Measurements from ENCODE around the gene RPRD1B.

DNA sequence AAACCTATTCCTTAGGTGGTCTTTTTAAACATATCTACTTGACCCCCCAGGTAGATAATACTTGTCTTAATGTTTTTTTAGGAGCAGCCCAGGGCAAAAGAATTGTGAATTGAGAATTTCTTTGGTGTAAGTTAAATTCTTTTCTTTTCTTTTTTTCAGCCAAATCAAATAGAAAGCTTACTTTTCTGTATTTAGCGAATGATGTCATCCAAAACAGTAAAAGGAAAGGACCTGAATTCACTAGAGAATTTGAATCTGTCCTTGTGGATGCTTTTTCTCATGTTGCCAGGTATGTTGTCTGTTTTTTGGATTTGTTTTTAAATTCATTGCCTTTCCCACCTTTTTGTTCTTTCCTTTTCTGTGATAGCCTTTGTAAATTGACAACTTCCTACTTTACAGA lies 6.7 kb downstream of the RPRD1B start:
- TF ChIP-seq, protein P1, sequence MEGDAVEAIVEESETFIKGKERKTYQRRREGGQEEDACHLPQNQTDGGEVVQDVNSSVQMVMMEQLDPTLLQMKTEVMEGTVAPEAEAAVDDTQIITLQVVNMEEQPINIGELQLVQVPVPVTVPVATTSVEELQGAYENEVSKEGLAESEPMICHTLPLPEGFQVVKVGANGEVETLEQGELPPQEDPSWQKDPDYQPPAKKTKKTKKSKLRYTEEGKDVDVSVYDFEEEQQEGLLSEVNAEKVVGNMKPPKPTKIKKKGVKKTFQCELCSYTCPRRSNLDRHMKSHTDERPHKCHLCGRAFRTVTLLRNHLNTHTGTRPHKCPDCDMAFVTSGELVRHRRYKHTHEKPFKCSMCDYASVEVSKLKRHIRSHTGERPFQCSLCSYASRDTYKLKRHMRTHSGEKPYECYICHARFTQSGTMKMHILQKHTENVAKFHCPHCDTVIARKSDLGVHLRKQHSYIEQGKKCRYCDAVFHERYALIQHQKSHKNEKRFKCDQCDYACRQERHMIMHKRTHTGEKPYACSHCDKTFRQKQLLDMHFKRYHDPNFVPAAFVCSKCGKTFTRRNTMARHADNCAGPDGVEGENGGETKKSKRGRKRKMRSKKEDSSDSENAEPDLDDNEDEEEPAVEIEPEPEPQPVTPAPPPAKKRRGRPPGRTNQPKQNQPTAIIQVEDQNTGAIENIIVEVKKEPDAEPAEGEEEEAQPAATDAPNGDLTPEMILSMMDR (IDR thresholded peaks at IDR 0.05; ENCODE audit: low read depth, low read length) = no peak
- no peak for TF ChIP-seq EZH2phosphoT487 (IDR thresholded peaks at IDR 0.05; ENCODE audit: low read depth)

Data from OCI-LY3 (cell line).